HL-60 (cell line): Measurements from ENCODE around the gene PDLIM5.
"Not testable (repeated sequence)": the region's sequence is repeated elsewhere in the genome, so short reads cannot be mapped to it uniquely, and the experiment has no call there.

Source experiments
- CTCF ChIP-seq: IDR thresholded peaks from one replicate; pipeline ENCODE4 v1.5.1; 2011; ENCODE audit warnings: low read length, control low read depth, inconsistent platforms; ENCODE audit not compliant: insufficient read depth
- GABPA ChIP-seq: IDR thresholded peaks from 2 replicates; pipeline ENCODE4 v1.6.1; 2012; ENCODE audit warnings: low read depth
- POLR2AphosphoS5 ChIP-seq: IDR thresholded peaks from 2 replicates; pipeline ENCODE4 v1.6.1; 2012; ENCODE audit warnings: low read depth
- REST ChIP-seq: IDR thresholded peaks from 2 replicates; pipeline ENCODE4 v1.6.1; 2012; ENCODE audit warnings: low read depth; ENCODE audit not compliant: insufficient replicate concordance

GRCh38 chr4:94513532-94513931 is 61.8 kb downstream of the PDLIM5 start:
- TF ChIP-seq CTCF, REST, POLR2AphosphoS5, GABPA: not testable (repeated sequence)
